Measurements from ENCODE around the gene BCL2L1. TPM values are rescaled to one million over a fixed set of nuclear protein-coding genes. Genes with fewer than 3 reads are reported as not detected.

Gene BCL2L1
- total and polyA plus RNA-seq, 2 experiments from 2014 or later = 56.3 to 83.8 TPM

GRCh38 chr20:31644701-31645100 is 78.0 kb downstream of the BCL2L1 start:
- in situ Hi-C loops (cut with MboI) = no loop called here
- TF ChIP-seq EZH2phosphoT487 (IDR thresholded peaks at IDR 0.05; ENCODE audit: insufficient read depth, low read depth) = no peak
- no peak for TF ChIP-seq EZH2 (IDR thresholded peaks at IDR 0.05; ENCODE audit: insufficient read depth, poor library complexity, severe bottlenecking)
- no peaks in the 10 kb centered on the region for H3K27me3 ChIP-seq (replicated peaks; ENCODE audit: insufficient read depth)
- no peaks in the 10 kb centered on the region for H3K9me2 ChIP-seq (ENCODE audit: insufficient read depth)
- no peaks in the 10 kb centered on the region for H3K4me1 ChIP-seq (ENCODE audit: insufficient read depth)
- no peaks in the 10 kb centered on the region for H4K20me1 ChIP-seq (ENCODE audit: insufficient read depth)
- H3K9me3 ChIP-seq (ENCODE audit: low read depth) = no peaks in the 10 kb centered on the region
- no peak overlapping the region for H2AFZ ChIP-seq
- no peaks in the 10 kb centered on the region for H3F3A ChIP-seq (ENCODE audit: insufficient read depth)
- peak; percentile 17 for DNase-seq
- H3K9ac ChIP-seq = no peak overlapping the region
- 54 to 55% methylated on average over 7 to 8 of the region's 8 CpGs for whole genome bisulfite sequencing, 2 experiments (ENCODE audit: low coverage in 1 of 2, low lambda C conversion rate in 2 of 2, missing lambda C conversion rate in 2 of 2)
- no peaks in the 10 kb centered on the region for H3K79me2 ChIP-seq (ENCODE audit: insufficient read depth)
- no peak overlapping the region for H3K4me3 ChIP-seq
- no peak overlapping the region for H3K4me2 ChIP-seq (ENCODE audit: unreplicated experiment)
- H3K36me3 ChIP-seq (ENCODE audit: low read depth) = no peaks in the 10 kb centered on the region
- no peak overlapping the region for H3K27ac ChIP-seq

GRCh38 chr20:31643522-31643921 is 79.1 kb downstream of the BCL2L1 start:
- no peaks in the 10 kb centered on the region for H3K4me1 ChIP-seq (ENCODE audit: insufficient read depth)
- 87 to 95% methylated on average over 4 of the region's 4 CpGs for WGBS, 2 experiments (ENCODE audit: low coverage in 1 of 2, low lambda C conversion rate in 2 of 2, missing lambda C conversion rate in 2 of 2)
- H3K4me2 ChIP-seq (ENCODE audit: unreplicated experiment) = no peak overlapping the region
- H3K27me3 ChIP-seq (replicated peaks; ENCODE audit: insufficient read depth) = no peaks in the 10 kb centered on the region
- no peak for DNase-seq
- H3K9me3 ChIP-seq (ENCODE audit: low read depth) = no peaks in the 10 kb centered on the region
- no peaks in the 10 kb centered on the region for H3K36me3 ChIP-seq (ENCODE audit: low read depth)
- no peaks in the 10 kb centered on the region for H3K9me2 ChIP-seq (ENCODE audit: insufficient read depth)
- no peaks in the 10 kb centered on the region for H3F3A ChIP-seq (ENCODE audit: insufficient read depth)
- no peak overlapping the region for H3K27ac ChIP-seq
- in situ Hi-C loops (cut with MboI) = no loop called here
- TF ChIP-seq EZH2phosphoT487 (IDR thresholded peaks at IDR 0.05; ENCODE audit: insufficient read depth, low read depth) (no peak), EZH2 (IDR thresholded peaks at IDR 0.05; ENCODE audit: insufficient read depth, poor library complexity, severe bottlenecking) (no peak)
- H4K20me1 ChIP-seq (ENCODE audit: insufficient read depth) = no peaks in the 10 kb centered on the region
- H3K4me3 ChIP-seq = no peak overlapping the region
- H3K9ac ChIP-seq = no peak overlapping the region
- no peaks in the 10 kb centered on the region for H3K79me2 ChIP-seq (ENCODE audit: insufficient read depth)
- H2AFZ ChIP-seq = no peak overlapping the region

- no peaks in the 10 kb centered on the region for H4K20me1 ChIP-seq (ENCODE audit: insufficient read depth)
- H3K27me3 ChIP-seq (replicated peaks; ENCODE audit: insufficient read depth) = no peaks in the 10 kb centered on the region
- no peak for TF ChIP-seq EZH2 (IDR thresholded peaks at IDR 0.05; ENCODE audit: insufficient read depth, poor library complexity, severe bottlenecking)
- no peak for TF ChIP-seq EZH2phosphoT487 (IDR thresholded peaks at IDR 0.05; ENCODE audit: insufficient read depth, low read depth)
- DNase-seq = no peak
- no peak overlapping the region for H3K4me2 ChIP-seq (ENCODE audit: unreplicated experiment)
- H3K27ac ChIP-seq = no peak overlapping the region
- H3K9me3 ChIP-seq (ENCODE audit: low read depth) = no peaks in the 10 kb centered on the region
- no peak overlapping the region for H3K9ac ChIP-seq
- H2AFZ ChIP-seq = no peak overlapping the region
- H3K4me1 ChIP-seq (ENCODE audit: insufficient read depth) = no peaks in the 10 kb centered on the region
- H3F3A ChIP-seq (ENCODE audit: insufficient read depth) = no peaks in the 10 kb centered on the region
- no peaks in the 10 kb centered on the region for H3K79me2 ChIP-seq (ENCODE audit: insufficient read depth)
- in situ Hi-C loops (cut with MboI) = no loop called here
- H3K36me3 ChIP-seq (ENCODE audit: low read depth) = no peaks in the 10 kb centered on the region
- no peaks in the 10 kb centered on the region for H3K9me2 ChIP-seq (ENCODE audit: insufficient read depth)
- no peak overlapping the region for H3K4me3 ChIP-seq
- 89 to 95% methylated on average over 1 of the region's 1 CpG for WGBS, 2 experiments (ENCODE audit: low coverage in 1 of 2, low lambda C conversion rate in 2 of 2, missing lambda C conversion rate in 2 of 2)
These were observed 79.8 kb downstream of the BCL2L1 start for GRCh38 chr20:31642837-31643236.

GRCh38 chr20:31641391-31641790 is 81.3 kb downstream of the BCL2L1 start:
- Histone ChIP-seq H4K20me1 (ENCODE audit: insufficient read depth) (no peaks in the 10 kb centered on the region), H3K79me2 (ENCODE audit: insufficient read depth) (no peaks in the 10 kb centered on the region), H3K9me2 (ENCODE audit: insufficient read depth) (no peaks in the 10 kb centered on the region), H3K9ac (no peak overlapping the region), H3K27ac (no peak overlapping the region), H3K4me2 (ENCODE audit: unreplicated experiment) (no peak overlapping the region), H2AFZ (no peak overlapping the region), H3K36me3 (ENCODE audit: low read depth) (no peaks in the 10 kb centered on the region), H3K4me1 (ENCODE audit: insufficient read depth) (no peaks in the 10 kb centered on the region), H3K9me3 (ENCODE audit: low read depth) (no peaks in the 10 kb centered on the region), H3F3A (ENCODE audit: insufficient read depth) (no peaks in the 10 kb centered on the region), H3K27me3 (replicated peaks; ENCODE audit: insufficient read depth) (no peaks in the 10 kb centered on the region), H3K4me3 (no peak overlapping the region)
- 77 to 78% methylated on average over 6 of the region's 6 CpGs for WGBS, 2 experiments (ENCODE audit: low coverage in 1 of 2, low lambda C conversion rate in 2 of 2, missing lambda C conversion rate in 2 of 2)
- no peak for DNase-seq
- TF ChIP-seq EZH2phosphoT487 (IDR thresholded peaks at IDR 0.05; ENCODE audit: insufficient read depth, low read depth) (no peak), EZH2 (IDR thresholded peaks at IDR 0.05; ENCODE audit: insufficient read depth, poor library complexity, severe bottlenecking) (no peak)
- in situ Hi-C loops (cut with MboI) = no loop called here

- in situ Hi-C loops (cut with MboI) = no loop called here
- DNase-seq = no peak
- WGBS, 2 experiments (ENCODE audit: low coverage in 1 of 2, low lambda C conversion rate in 2 of 2, missing lambda C conversion rate in 2 of 2) = 65 to 67% methylated on average over 3 of the region's 3 CpGs
These were observed 82.4 kb downstream of the BCL2L1 start for GRCh38 chr20:31640259-31640658.

More at GRCh38 chr20:31640259-31640658, 82.4 kb downstream of the BCL2L1 start:
- H4K20me1 ChIP-seq (ENCODE audit: insufficient read depth) = no peaks in the 10 kb centered on the region
- H3K9me3 ChIP-seq (ENCODE audit: low read depth) = no peaks in the 10 kb centered on the region
- H2AFZ ChIP-seq = no peak overlapping the region
- no peaks in the 10 kb centered on the region for H3K36me3 ChIP-seq (ENCODE audit: low read depth)
- no peak overlapping the region for H3K4me3 ChIP-seq
- TF ChIP-seq EZH2phosphoT487 (IDR thresholded peaks at IDR 0.05; ENCODE audit: insufficient read depth, low read depth) = no peak
- TF ChIP-seq EZH2 (IDR thresholded peaks at IDR 0.05; ENCODE audit: insufficient read depth, poor library complexity, severe bottlenecking) = no peak
- H3K9ac ChIP-seq = no peak overlapping the region
- H3K4me1 ChIP-seq (ENCODE audit: insufficient read depth) = no peaks in the 10 kb centered on the region
- H3K79me2 ChIP-seq (ENCODE audit: insufficient read depth) = no peaks in the 10 kb centered on the region
- no peaks in the 10 kb centered on the region for H3F3A ChIP-seq (ENCODE audit: insufficient read depth)
- H3K9me2 ChIP-seq (ENCODE audit: insufficient read depth) = no peaks in the 10 kb centered on the region
- H3K27ac ChIP-seq = no peak overlapping the region
- H3K4me2 ChIP-seq (ENCODE audit: unreplicated experiment) = no peak overlapping the region
- H3K27me3 ChIP-seq (replicated peaks; ENCODE audit: insufficient read depth) = no peaks in the 10 kb centered on the region
